Common myeloid progenitor, CD34-positive (primary cell): ENCODE results near the gene SRD5A1.

Experiments used
- CTCF ChIA-PET: fragments of 350-600 bp; sonication (Branson Sonifier 250); formaldehyde crosslinking; loops from one replicate; lab custom pipeline; 2021; ENCODE audit warnings: antibody characterized with exemption; lab: Charles Lee
- POLR2A ChIA-PET: fragments of 350-600 bp; sonication (Branson Sonifier 250); formaldehyde crosslinking; loops from one replicate; lab custom pipeline; 2021; ENCODE audit warnings: antibody characterized with exemption; lab: Charles Lee
- DNase-seq, 3 donors: peaks; one replicate each; pipeline versions ENCODE4 v3.0.0 to v3.0.0-alpha.2; 2013
- H3K27ac ChIP-seq, 2 experiments: 1 replicate in 1 of 2; 2 replicates in 1 of 2; pipeline ENCODE4 v1.7.0; 2013; ENCODE audit warnings: inconsistent platforms in 2 of 2, low read length in 2 of 2, mild to moderate bottlenecking in 2 of 2, low read depth in 1 of 2, moderate library complexity in 1 of 2; ENCODE audit not compliant: severe bottlenecking in 2 of 2, insufficient read depth in 1 of 2, poor library complexity in 1 of 2
- H3K27me3 ChIP-seq, 5 experiments: replicated peaks in 2 of 5; 1 replicate in 3 of 5; 2 replicates in 2 of 5; pipeline versions ENCODE4 v1.6.1 to v1.7.0; 2013; ENCODE audit warnings: low read length in 4 of 5, mild to moderate bottlenecking in 2 of 5, moderate library complexity in 2 of 5, inconsistent platforms in 1 of 5; ENCODE audit not compliant: insufficient read depth in 5 of 5, control insufficient read depth in 4 of 5
- H3K36me3 ChIP-seq, 4 experiments: 1 replicate in 2 of 4; 2 replicates in 2 of 4; pipeline versions ENCODE4 v1.6.1 to v1.7.0; 2013; ENCODE audit warnings: low read length in 3 of 4, control low read depth in 1 of 4, mild to moderate bottlenecking in 1 of 4; ENCODE audit not compliant: control insufficient read depth in 4 of 4, insufficient read depth in 4 of 4
- H3K4me1 ChIP-seq, 4 experiments: 1 replicate in 3 of 4; 2 replicates in 1 of 4; pipeline versions ENCODE4 v1.6.1 to v1.7.1; 2013; ENCODE audit warnings: low read length in 3 of 4, mild to moderate bottlenecking in 3 of 4, control low read depth in 1 of 4, inconsistent platforms in 1 of 4, moderate library complexity in 1 of 4; ENCODE audit not compliant: control insufficient read depth in 4 of 4, insufficient read depth in 4 of 4; ENCODE audit errors: control extremely low read depth in 1 of 4
- H3K4me3 ChIP-seq, 7 experiments: 1 replicate in 4 of 7; 2 replicates in 3 of 7; pipeline versions ENCODE4 v1.5.1 to v1.7.0; 2013; ENCODE audit warnings: mild to moderate bottlenecking in 7 of 7, low read length in 6 of 7, moderate library complexity in 6 of 7, inconsistent platforms in 2 of 7, low read depth in 2 of 7, control low read depth in 1 of 7; ENCODE audit not compliant: insufficient read depth in 4 of 7, control insufficient read depth in 1 of 7; ENCODE audit errors: extremely low read depth in 1 of 7
- H3K9me3 ChIP-seq, 5 experiments: 1 replicate in 4 of 5; 2 replicates in 1 of 5; pipeline versions ENCODE4 v1.6.1 to v1.7.1; 2013; ENCODE audit warnings: low read length in 4 of 5, mild to moderate bottlenecking in 2 of 5, inconsistent platforms in 1 of 5, low read depth in 1 of 5, moderate library complexity in 1 of 5; ENCODE audit not compliant: control insufficient read depth in 4 of 5, insufficient read depth in 2 of 5; ENCODE audit errors: control extremely low read depth in 1 of 5
- WGBS: methylation state at CpG from one replicate; pipeline ENCODE4 v1.1.5; 2013; ENCODE audit not compliant: insufficient coverage; 5-methylcytosine and 5-hydroxymethylcytosine counted together

Gene SRD5A1

GRCh38 chr5:6596388-6596787 is 36.9 kb upstream of the SRD5A1 start:
- Histone ChIP-seq H3K9me3 (no peaks in the 10 kb centered on the region), H3K36me3 (peaks cover 6 to 51% (median 34%) of the 10 kb centered on the region in 4 experiments), H3K27me3 (no peaks in the 10 kb centered on the region), H3K4me1 (no peaks in the 10 kb centered on the region), H3K4me3 (no peak overlapping the region), H3K27ac (no peak overlapping the region)
- CTCF ChIA-PET, result no interaction called here
- DNase-seq, result no peak
- 100% methylated on average over 4 of the region's 5 CpGs for WGBS
- POLR2A ChIA-PET, result no interaction called here

- Histone ChIP-seq H3K36me3 (peaks cover 9 to 63% (median 44%) of the 10 kb centered on the region in 4 experiments), H3K4me1 (no peaks in the 10 kb centered on the region), H3K4me3 (no peak overlapping the region), H3K9me3 (no peaks in the 10 kb centered on the region), H3K27me3 (no peaks in the 10 kb centered on the region), H3K27ac (no peak overlapping the region)
- CTCF ChIA-PET, result interaction anchor here (1.8 kb wide), 1 partner anchor 11 kb away, joined by 4 read pairs; no protein-coding TSS in a partner anchor
- no peak for DNase-seq
- POLR2A ChIA-PET, result no interaction called here
- whole genome bisulfite sequencing, result 100% methylated on average over 4 of the region's 6 CpGs
These were observed 35.7 kb upstream of the SRD5A1 start for GRCh38 chr5:6597557-6597956.

- ChIA-PET POLR2A (no interaction called here), CTCF (interaction anchor here (1.1 to 1.8 kb wide), 2 partner anchors 10 to 15 kb away, joined by 3 to 4 read pairs; no protein-coding TSS in a partner anchor)
- no peaks in the 10 kb centered on the region for H3K9me3 ChIP-seq
- H3K36me3 ChIP-seq, result peaks cover 9 to 70% (median 49%) of the 10 kb centered on the region in 4 experiments
- 89% methylated on average over 14 of the region's 14 CpGs for WGBS
- DNase-seq, result no peak
- no peak overlapping the region for H3K27ac ChIP-seq
- H3K27me3 ChIP-seq, result no peaks in the 10 kb centered on the region
- H3K4me3 ChIP-seq, result no peak overlapping the region
- H3K4me1 ChIP-seq, result no peaks in the 10 kb centered on the region
These were observed 34.8 kb upstream of the SRD5A1 start for GRCh38 chr5:6598351-6598900.

GRCh38 chr5:6599739-6600138 is 33.5 kb upstream of the SRD5A1 start:
- Histone ChIP-seq H3K4me1 (no peaks in the 10 kb centered on the region), H3K4me3 (no peak overlapping the region), H3K27me3 (no peaks in the 10 kb centered on the region), H3K36me3 (peaks cover 11 to 83% (median 61%) of the 10 kb centered on the region in 4 experiments), H3K27ac (no peak overlapping the region), H3K9me3 (no peaks in the 10 kb centered on the region)
- no peak for DNase-seq
- 100% methylated on average over 8 of the region's 8 CpGs for WGBS
- POLR2A ChIA-PET, result no interaction called here
- CTCF ChIA-PET, result interaction anchor here (1.1 kb wide), 1 partner anchor 17 kb away, joined by 3 read pairs; no protein-coding TSS in a partner anchor

- POLR2A ChIA-PET, result no interaction called here
- WGBS, result 92% methylated on average over 7 of the region's 11 CpGs
These were observed 32.0 kb upstream of the SRD5A1 start for GRCh38 chr5:6601271-6601670.

GRCh38 chr5:6601816-6602215 is 31.4 kb upstream of the SRD5A1 start:
- POLR2A ChIA-PET, result no interaction called here
- Histone ChIP-seq H3K9me3 (no peaks in the 10 kb centered on the region), H3K27ac (no peak overlapping the region), H3K27me3 (no peaks in the 10 kb centered on the region), H3K36me3 (peaks cover 15 to 91% (median 68%) of the 10 kb centered on the region in 4 experiments), H3K4me3 (no peak overlapping the region), H3K4me1 (no peaks in the 10 kb centered on the region)
- 98% methylated on average over 10 of the region's 11 CpGs for WGBS
- no peak for DNase-seq
- CTCF ChIA-PET, result no interaction called here

More at GRCh38 chr5:6601271-6601670, 32.0 kb upstream of the SRD5A1 start:
- Histone ChIP-seq H3K4me1 (no peaks in the 10 kb centered on the region), H3K36me3 (peaks cover 13 to 91% (median 68%) of the 10 kb centered on the region in 4 experiments), H3K27ac (no peak overlapping the region), H3K4me3 (no peak overlapping the region), H3K27me3 (no peaks in the 10 kb centered on the region), H3K9me3 (no peaks in the 10 kb centered on the region)
- no peak for DNase-seq
- CTCF ChIA-PET, result no interaction called here

GRCh38 chr5:6602441-6602840 is 30.8 kb upstream of the SRD5A1 start:
- no peaks in the 10 kb centered on the region for H3K27me3 ChIP-seq
- no peaks in the 10 kb centered on the region for H3K9me3 ChIP-seq
- CTCF ChIA-PET, result no interaction called here
- DNase-seq, result no peak
- 98% methylated on average over 6 of the region's 7 CpGs for WGBS
- no peaks in the 10 kb centered on the region for H3K4me1 ChIP-seq
- H3K36me3 ChIP-seq, result peaks cover 18 to 91% (median 73%) of the 10 kb centered on the region in 4 experiments
- POLR2A ChIA-PET, result no interaction called here
- no peak overlapping the region for H3K4me3 ChIP-seq
- H3K27ac ChIP-seq, result no peak overlapping the region
